ENCODE data around the gene KIF22.

DNA sequence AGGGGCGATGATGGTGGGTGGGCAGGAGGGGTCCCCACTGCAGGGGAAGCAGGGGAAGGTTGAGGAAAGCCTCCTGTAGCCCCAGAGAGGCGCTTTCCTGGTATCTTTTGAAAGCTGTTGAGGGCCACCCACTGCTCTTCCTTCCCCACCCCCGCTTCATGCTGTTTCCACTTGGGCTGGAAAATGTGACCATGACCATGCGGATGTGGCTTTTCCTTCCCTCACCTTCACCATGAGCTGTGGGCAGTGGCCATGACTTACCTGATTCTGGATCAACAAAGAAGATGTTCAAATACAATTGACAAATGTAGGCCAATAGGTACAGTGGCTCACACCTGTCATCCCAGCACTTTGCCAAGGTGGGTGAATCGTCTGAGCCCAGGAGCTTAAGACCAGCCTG lies 43.5 kb downstream of the KIF22 start:
- TF ChIP-seq, protein P1, sequence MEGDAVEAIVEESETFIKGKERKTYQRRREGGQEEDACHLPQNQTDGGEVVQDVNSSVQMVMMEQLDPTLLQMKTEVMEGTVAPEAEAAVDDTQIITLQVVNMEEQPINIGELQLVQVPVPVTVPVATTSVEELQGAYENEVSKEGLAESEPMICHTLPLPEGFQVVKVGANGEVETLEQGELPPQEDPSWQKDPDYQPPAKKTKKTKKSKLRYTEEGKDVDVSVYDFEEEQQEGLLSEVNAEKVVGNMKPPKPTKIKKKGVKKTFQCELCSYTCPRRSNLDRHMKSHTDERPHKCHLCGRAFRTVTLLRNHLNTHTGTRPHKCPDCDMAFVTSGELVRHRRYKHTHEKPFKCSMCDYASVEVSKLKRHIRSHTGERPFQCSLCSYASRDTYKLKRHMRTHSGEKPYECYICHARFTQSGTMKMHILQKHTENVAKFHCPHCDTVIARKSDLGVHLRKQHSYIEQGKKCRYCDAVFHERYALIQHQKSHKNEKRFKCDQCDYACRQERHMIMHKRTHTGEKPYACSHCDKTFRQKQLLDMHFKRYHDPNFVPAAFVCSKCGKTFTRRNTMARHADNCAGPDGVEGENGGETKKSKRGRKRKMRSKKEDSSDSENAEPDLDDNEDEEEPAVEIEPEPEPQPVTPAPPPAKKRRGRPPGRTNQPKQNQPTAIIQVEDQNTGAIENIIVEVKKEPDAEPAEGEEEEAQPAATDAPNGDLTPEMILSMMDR (IDR thresholded peaks at IDR 0.05): no peak
- no peak for TF ChIP-seq POLR2A (IDR thresholded peaks at IDR 0.05)

Data from right lobe of liver (tissue), 4 donors.